Astrocyte of the cerebellum (primary cell): Measurements from ENCODE around the gene GPRC5C.
"Not testable (repeated sequence)": the region's sequence is repeated elsewhere in the genome, so short reads cannot be mapped to it uniquely, and the experiment has no call there.

Experiments
- DNase-seq: peaks from one replicate; pipeline ENCODE4 v3.0.0-alpha.2; 2011; ENCODE audit warnings: low read depth
- H3K4me3 ChIP-seq: 2 replicates; pipeline ENCODE4 v1.5.1; 2011; ENCODE audit warnings: mild to moderate bottlenecking, low read depth, low read length, moderate library complexity
- CTCF ChIP-seq: IDR thresholded peaks from 2 replicates; pipeline ENCODE4 v1.5.1; 2012; ENCODE audit warnings: low read length, low read depth, moderate library complexity, mild to moderate bottlenecking; ENCODE audit errors: missing control alignments
- in situ Hi-C: cut with HindIII; loops from 2 replicates; pipeline ENCODE4 v1.10.0; 2017; ENCODE audit warnings: low sequenced_read_pairs

Gene GPRC5C

GRCh38 chr17:74484066-74484465 lies 52.2 kb downstream of the GPRC5C start:
- H3K4me3 ChIP-seq, result no peak overlapping the region
- in situ Hi-C loops, result no loop called here
- TF ChIP-seq CTCF, result no peak
- no peak for DNase-seq

- DNase-seq, result no peak
- no peak for TF ChIP-seq CTCF
- in situ Hi-C loops, result no loop called here
- H3K4me3 ChIP-seq, result no peak overlapping the region
Measured at GRCh38 chr17:74485022-74485743, 53.3 kb downstream of the GPRC5C start.

- in situ Hi-C loops, result no loop called here
Measured at GRCh38 chr17:74485841-74486240, 54.0 kb downstream of the GPRC5C start.

GRCh38 chr17:74488276-74488675 lies 56.4 kb downstream of the GPRC5C start:
- in situ Hi-C loops, DNase-seq, H3K4me3 ChIP-seq: not testable (repeated sequence)

More at GRCh38 chr17:74485841-74486240, 54.0 kb downstream of the GPRC5C start:
- no peak for TF ChIP-seq CTCF
- H3K4me3 ChIP-seq, result no peak overlapping the region
- no peak for DNase-seq

GRCh38 chr17:74490716-74491115 lies 58.8 kb downstream of the GPRC5C start:
- no peak for TF ChIP-seq CTCF
- no peak overlapping the region for H3K4me3 ChIP-seq
- in situ Hi-C loops, result no loop called here
- DNase-seq, result no peak

- TF ChIP-seq CTCF, result no peak
- H3K4me3 ChIP-seq, result no peak overlapping the region
- no peak for DNase-seq
- in situ Hi-C loops, result no loop called here
Measured at GRCh38 chr17:74491626-74492025, 59.7 kb downstream of the GPRC5C start.

GRCh38 chr17:74493331-74493833 lies 61.5 kb downstream of the GPRC5C start:
- peak; percentile 95 for TF ChIP-seq CTCF
- in situ Hi-C loops, result no loop called here
- no peak overlapping the region for H3K4me3 ChIP-seq
- DNase-seq, result peak; percentile 28
